ENCODE data around the gene GPC6. TPM values are rescaled to one million over a fixed set of nuclear protein-coding genes. Genes with fewer than 3 reads are reported as not detected.

Gene GPC6
- total RNA-seq, 1 donor from 2014 or later = 18.7 TPM

DNA sequence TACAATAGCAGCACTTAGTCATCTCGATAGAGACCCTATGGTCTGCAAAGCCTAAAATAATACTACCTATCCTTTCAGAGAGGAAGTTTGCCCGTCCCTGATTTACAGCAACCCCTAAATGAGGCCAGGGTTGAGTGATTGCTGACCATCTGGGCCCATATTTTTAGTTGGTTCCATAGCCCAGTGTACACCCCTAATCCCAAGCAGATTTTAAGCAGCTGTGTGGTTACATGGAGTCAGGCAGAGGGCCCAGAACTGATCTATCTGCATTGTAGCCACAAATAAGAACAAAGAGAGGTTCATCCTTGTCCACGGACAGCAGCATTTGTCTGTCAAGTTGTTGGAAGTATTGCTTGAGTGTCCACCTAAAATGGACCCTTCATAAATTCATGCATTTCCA lies 1104.7 kb downstream of the GPC6 start:
- DNase-seq (ENCODE audit: low read depth) = no peak
- TF ChIP-seq, protein P1, sequence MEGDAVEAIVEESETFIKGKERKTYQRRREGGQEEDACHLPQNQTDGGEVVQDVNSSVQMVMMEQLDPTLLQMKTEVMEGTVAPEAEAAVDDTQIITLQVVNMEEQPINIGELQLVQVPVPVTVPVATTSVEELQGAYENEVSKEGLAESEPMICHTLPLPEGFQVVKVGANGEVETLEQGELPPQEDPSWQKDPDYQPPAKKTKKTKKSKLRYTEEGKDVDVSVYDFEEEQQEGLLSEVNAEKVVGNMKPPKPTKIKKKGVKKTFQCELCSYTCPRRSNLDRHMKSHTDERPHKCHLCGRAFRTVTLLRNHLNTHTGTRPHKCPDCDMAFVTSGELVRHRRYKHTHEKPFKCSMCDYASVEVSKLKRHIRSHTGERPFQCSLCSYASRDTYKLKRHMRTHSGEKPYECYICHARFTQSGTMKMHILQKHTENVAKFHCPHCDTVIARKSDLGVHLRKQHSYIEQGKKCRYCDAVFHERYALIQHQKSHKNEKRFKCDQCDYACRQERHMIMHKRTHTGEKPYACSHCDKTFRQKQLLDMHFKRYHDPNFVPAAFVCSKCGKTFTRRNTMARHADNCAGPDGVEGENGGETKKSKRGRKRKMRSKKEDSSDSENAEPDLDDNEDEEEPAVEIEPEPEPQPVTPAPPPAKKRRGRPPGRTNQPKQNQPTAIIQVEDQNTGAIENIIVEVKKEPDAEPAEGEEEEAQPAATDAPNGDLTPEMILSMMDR (conservative IDR thresholded peaks at IDR 0.05; ENCODE audit: low read depth, low read length) = no peak

GRCh38 chr13:94332359-94333096 lies 1105.9 kb downstream of the GPC6 start:
- TF ChIP-seq, protein P1 (conservative IDR thresholded peaks at IDR 0.05; ENCODE audit: low read depth, low read length) = no peak
- no peak for DNase-seq (ENCODE audit: low read depth)
- no peak overlapping the region for H3K4me3 ChIP-seq (ENCODE audit: low read depth, low read length)

More for the DNA sequence above, 1104.7 kb downstream of the GPC6 start:
- H3K4me3 ChIP-seq (ENCODE audit: low read depth, low read length) = no peak overlapping the region

DNA sequence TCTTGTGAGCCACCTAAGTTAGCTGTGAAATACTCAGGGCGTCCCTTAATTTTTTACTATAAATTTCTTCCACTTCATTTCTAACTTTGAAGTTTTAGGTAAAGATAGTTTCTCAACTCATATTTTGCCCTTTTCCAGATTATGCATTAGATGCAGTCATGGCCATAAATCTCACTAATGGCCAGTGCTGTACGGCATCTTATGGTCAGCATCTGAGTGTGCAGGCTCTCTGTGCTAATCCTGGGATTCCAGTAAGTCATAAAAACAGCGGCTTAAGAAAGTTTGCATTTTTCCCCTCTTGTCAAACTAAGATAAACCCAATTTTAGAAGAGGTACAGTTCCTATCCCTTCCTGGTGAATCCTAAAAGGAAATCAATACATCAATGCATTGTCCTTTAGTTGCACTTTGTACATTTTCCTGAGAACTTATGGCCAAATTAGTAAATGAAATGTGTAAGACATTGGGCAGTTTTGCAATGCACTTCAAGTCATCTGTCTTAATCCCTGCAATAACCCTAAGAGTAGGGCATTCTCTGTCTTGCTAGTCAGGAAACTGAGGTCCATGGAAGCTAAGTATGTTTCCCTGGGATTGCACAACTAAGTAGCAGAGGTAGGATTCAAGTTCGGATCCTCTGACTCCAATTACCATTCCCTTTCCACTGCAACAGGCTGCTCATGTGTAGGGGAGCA lies 1106.7 kb downstream of the GPC6 start:
- DNase-seq (ENCODE audit: low read depth) = no peak
- TF ChIP-seq, protein P1 (conservative IDR thresholded peaks at IDR 0.05; ENCODE audit: low read depth, low read length) = no peak
- no peak overlapping the region for H3K4me3 ChIP-seq (ENCODE audit: low read depth, low read length)

DNA sequence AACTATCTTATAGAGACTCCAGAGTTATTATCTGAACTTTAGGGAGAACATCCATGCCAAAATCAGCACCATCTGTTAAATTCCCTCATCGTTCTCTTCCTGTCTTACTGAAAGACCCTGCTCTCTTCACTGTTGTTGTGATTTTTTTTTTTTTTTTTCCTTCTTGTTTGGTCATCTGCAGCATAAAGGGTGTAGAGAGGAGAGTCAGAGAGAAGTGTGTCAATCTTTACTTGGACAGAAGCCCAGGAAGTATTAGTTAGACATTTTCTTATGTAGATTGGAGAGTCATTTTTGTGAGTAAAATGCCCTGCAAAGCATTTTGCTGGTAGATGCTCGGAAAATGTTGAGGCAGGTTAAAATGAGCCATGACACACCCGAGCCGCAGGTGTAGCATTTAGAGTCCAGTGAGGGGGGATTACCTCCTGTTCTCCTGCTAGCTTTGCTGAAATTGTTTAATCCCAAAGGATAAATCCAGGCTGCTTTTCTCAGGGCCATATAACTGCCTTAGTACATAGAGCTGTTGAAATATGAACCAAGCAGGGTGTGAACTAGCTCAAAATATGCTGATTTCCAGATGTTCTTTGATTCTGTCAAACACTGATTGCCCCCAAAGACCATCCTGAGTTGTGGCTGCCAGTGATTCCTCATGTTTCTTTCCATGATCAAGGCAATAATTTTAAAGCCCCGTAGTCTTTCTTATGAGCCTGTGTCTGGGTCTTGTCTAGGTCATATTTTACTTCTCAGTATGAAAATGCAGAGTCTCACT lies 1109.3 kb downstream of the GPC6 start:
- TF ChIP-seq, protein P1 (conservative IDR thresholded peaks at IDR 0.05; ENCODE audit: low read depth, low read length) = no peak

GRCh38 chr13:94339116-94339687 lies 1112.6 kb downstream of the GPC6 start:
- DNase-seq (ENCODE audit: low read depth) = no peak
- TF ChIP-seq, protein P1 (conservative IDR thresholded peaks at IDR 0.05; ENCODE audit: low read depth, low read length) = no peak
- H3K4me3 ChIP-seq (ENCODE audit: low read depth, low read length) = no peak overlapping the region

More for the DNA sequence above, 1109.3 kb downstream of the GPC6 start:
- no peak overlapping the region for H3K4me3 ChIP-seq (ENCODE audit: low read depth, low read length)
- DNase-seq (ENCODE audit: low read depth) = no peak

DNA sequence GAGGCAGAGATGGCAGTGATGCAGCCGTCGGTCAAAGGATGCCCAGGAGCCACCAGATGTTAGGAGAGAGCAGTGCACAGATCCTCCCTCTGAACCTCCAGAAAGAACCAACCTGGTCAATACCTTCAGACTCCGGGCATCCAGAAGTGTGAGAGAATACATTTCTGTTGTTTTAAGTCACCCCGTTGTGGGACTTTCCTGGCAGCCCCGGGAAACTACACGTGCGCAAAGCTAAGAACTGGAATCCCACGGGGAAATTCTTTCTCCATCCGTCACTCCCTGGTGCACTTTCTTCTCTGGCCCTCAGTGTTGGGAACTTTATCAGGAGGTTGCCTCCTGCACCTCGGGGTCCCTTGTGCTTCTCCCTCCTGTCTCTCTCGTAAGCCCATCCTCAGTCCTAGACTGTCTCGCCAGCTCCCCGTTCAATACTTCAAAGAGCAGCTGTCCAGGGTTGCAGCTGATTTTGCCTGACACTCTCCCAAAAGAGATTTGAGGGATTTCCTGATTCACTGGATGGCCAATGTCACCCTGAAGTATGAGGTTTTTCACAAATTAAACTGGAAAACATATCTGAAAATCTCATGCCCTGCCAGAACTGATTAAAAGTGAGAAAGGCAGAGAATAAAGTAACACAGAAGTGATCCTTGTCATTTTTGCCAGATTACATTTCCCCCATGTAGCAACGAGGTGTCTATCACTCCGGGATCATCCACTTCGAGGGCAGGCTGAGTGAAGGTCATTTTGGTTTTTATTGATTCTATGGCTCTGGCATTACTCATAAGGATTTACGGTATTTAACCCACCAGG lies 1116.0 kb downstream of the GPC6 start:
- no peak overlapping the region for H3K4me3 ChIP-seq (ENCODE audit: low read depth, low read length)
- DNase-seq (ENCODE audit: low read depth) = no peak
- TF ChIP-seq, protein P1 (conservative IDR thresholded peaks at IDR 0.05; ENCODE audit: low read depth, low read length) = no peak

Measured in epithelial cell of proximal tubule (primary cell).